ENCODE results near the gene HELZ2. TPM values are rescaled to one million over a fixed set of nuclear protein-coding genes. Genes with fewer than 3 reads are reported as not detected.
"Not testable (repeated sequence)": the region's sequence is repeated elsewhere in the genome, so short reads cannot be mapped to it uniquely, and the experiment has no call there.

Gene HELZ2
- total RNA-seq, 1 experiment from 2014 or later = 17.8 TPM

- Histone ChIP-seq H3K9me3 (replicated peaks) (no peaks in the 10 kb centered on the region), H3K4me3 (no peak overlapping the region), H3K4me1 (replicated peaks) (no peaks in the 10 kb centered on the region), H3K27ac (no peak overlapping the region), H3K27me3 (replicated peaks) (no peaks in the 10 kb centered on the region), H3K36me3 (peaks cover 39% of the 10 kb centered on the region)
- DNase-seq (ENCODE audit: low read depth in 1 of 2, low spot score in 2 of 2) = no peak
Measured at GRCh38 chr20:63560333-63560805, 13.7 kb downstream of the HELZ2 start.

DNA sequence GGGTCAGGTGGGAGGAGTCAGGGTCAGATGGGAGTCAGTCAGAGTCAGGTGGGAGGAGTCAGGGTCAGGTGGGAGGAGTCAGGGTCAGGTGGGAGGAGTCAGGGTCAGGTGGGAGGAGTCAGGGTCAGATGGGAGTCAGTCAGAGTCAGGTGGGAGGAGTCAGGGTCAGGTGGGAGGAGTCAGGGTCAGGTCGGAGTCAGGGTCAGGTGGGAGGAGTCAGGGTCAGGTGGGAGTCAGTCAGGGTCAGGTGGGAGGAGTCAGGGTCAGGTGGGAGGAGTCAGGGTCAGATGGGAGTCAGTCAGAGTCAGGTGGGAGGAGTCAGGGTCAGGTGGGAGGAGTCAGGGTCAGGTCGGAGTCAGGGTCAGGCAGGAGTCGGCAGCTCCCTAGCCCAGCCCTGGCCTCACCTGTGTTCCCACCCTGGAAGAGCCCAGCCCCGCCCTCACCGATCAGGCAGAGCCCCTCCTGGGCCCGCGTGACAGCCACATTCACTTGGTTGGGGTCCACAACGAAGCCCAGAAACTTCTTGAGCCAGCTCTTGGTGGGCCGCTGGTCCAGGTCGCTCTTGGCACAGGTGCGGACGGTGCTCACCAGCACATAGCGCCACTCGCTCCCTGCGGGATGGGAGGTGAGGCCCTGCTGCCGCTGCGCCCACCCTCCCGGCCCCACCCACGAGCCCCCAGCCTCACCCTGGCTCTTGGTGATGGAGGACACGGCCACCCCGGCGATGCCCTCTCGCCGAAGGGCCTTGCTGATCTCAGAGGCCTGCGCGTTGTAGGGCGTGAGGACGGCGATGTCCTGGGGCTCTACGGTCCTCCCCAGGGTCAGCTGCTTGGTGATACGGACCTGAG, 14.3 kb downstream of the HELZ2 start:
- not testable (repeated sequence) for H3K9me3 ChIP-seq (replicated peaks); DNase-seq (ENCODE audit: low read depth in 1 of 2, low spot score in 2 of 2); H3K27ac ChIP-seq; H3K27me3 ChIP-seq (replicated peaks); H3K4me1 ChIP-seq (replicated peaks); H3K4me3 ChIP-seq
- peaks cover 34% of the 10 kb centered on the region for H3K36me3 ChIP-seq

GRCh38 chr20:63558804-63559484, 15.1 kb downstream of the HELZ2 start:
- Histone ChIP-seq H3K4me1 (replicated peaks) (no peaks in the 10 kb centered on the region; the same call in 1 of the 2 replicates), H3K4me3 (no peak overlapping the region), H3K27me3 (replicated peaks) (no peaks in the 10 kb centered on the region), H3K27ac (no peak overlapping the region), H3K9me3 (replicated peaks) (no peaks in the 10 kb centered on the region), H3K36me3 (peaks cover 27% of the 10 kb centered on the region)
- DNase-seq (ENCODE audit: low read depth in 1 of 2, low spot score in 2 of 2) = no peak

DNA sequence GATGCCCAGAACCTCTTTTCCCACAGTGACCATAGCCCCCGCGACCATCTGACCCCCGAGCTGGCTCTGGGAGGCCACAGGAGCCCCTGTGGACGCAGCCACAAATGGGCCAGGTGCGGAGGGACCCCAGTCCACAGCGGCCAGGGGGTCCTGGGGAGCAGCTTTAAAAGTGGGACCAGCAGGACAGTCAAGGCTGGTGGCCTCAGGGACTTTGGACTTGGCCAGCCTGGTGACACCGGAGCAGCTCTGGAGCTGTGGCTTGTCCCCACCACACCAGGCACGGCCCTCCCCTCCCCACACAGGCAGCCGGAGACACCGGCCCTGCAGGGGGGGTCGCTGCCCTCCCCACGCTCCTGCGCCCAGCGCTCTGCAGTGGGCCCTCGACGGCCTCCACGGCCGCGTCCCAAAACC, 16.6 kb downstream of the HELZ2 start:
- DNase-seq (ENCODE audit: low read depth in 1 of 2, low spot score in 2 of 2) = no peak
- Histone ChIP-seq H3K4me1 (replicated peaks) (peaks cover 5% of the 10 kb centered on the region), H3K9me3 (replicated peaks) (0 out of 2 replicates have a peak, but pooled peaks cover 3% of the 10 kb centered on the region), H3K27ac (no peak overlapping the region), H3K4me3 (no peak overlapping the region), H3K36me3 (peaks cover 16% of the 10 kb centered on the region), H3K27me3 (replicated peaks) (0 out of 2 replicates have a peak, but pooled peaks cover 6% of the 10 kb centered on the region)

DNA sequence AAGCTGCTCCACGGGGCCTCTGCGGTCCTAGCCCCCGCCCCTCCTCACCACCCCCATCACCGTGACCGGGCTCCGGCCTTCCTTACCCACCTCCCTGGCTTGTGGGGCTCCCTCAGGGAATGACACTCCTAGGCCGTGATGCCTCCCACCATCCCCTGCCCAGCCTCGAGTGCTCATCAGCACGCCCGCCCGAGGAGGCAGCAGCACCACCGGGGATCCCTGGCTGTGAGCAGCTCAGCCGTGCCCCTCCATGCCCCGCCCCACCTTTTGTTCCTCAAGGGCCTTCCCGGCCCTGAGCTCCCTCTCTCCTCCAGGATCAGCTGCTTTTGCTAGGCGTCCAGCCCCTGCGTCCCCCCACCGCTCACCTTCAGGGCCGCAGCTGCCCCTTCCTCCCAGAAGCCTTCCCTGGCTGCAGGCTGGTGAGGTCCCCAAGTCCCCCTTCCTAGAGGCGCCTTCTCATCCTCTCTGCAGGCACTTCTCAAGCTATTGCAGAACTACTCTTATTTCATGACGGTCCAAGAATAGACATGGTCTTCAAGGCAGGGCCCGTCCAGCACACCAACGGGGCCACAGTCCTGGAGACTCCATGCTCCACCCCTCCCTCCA, 17.1 kb downstream of the HELZ2 start:
- Histone ChIP-seq H3K9me3 (replicated peaks) (0 out of 2 replicates have a peak, but pooled peaks cover 3% of the 10 kb centered on the region), H3K4me1 (replicated peaks) (peaks cover 5% of the 10 kb centered on the region), H3K27me3 (replicated peaks) (0 out of 2 replicates have a peak, but pooled peaks cover 6% of the 10 kb centered on the region), H3K4me3 (no peak overlapping the region), H3K36me3 (peaks cover 14% of the 10 kb centered on the region), H3K27ac (no peak overlapping the region)
- no peak for DNase-seq (ENCODE audit: low read depth in 1 of 2, low spot score in 2 of 2)

- Histone ChIP-seq H3K9me3 (replicated peaks) (0 out of 2 replicates have a peak, but pooled peaks cover 3% of the 10 kb centered on the region), H3K27ac (no peak overlapping the region), H3K36me3 (peaks cover 8% of the 10 kb centered on the region), H3K4me1 (replicated peaks) (peaks cover 5% of the 10 kb centered on the region), H3K27me3 (replicated peaks) (peaks cover 6% of the 10 kb centered on the region; the same call in 1 of the 2 replicates), H3K4me3 (no peak overlapping the region)
- DNase-seq (ENCODE audit: low read depth in 1 of 2, low spot score in 2 of 2) = no peak
Measured at GRCh38 chr20:63555661-63556381, 18.2 kb downstream of the HELZ2 start.

- peaks cover 9% of the 10 kb centered on the region; the same call in 1 of the 2 replicates for H3K27me3 ChIP-seq (replicated peaks)
- no peak overlapping the region for H3K27ac ChIP-seq
- 0 out of 2 replicates have a peak, but pooled peaks cover 3% of the 10 kb centered on the region for H3K9me3 ChIP-seq (replicated peaks)
- H3K36me3 ChIP-seq = no peaks in the 10 kb centered on the region
- H3K4me3 ChIP-seq = no peak overlapping the region
- peaks cover 5% of the 10 kb centered on the region for H3K4me1 ChIP-seq (replicated peaks)
- DNase-seq (ENCODE audit: low read depth in 1 of 2, low spot score in 2 of 2) = no peak
Measured at GRCh38 chr20:63554361-63555278, 19.4 kb downstream of the HELZ2 start.

GRCh38 chr20:63553933-63554290, 20.1 kb downstream of the HELZ2 start, which contains the start of gene FNDC11:
Gene FNDC11 (plus strand): TSS chr20:63554159. CDS start chr20:63555664, 1,505 bp downstream.
- Histone ChIP-seq H3K27ac (no peak within 1 kb of the TSS), H3K36me3 (no peaks in the 10 kb centered on the region), H3K9me3 (replicated peaks) (0 out of 2 replicates have a peak, but pooled peaks cover 3% of the 10 kb centered on the region), H3K27me3 (replicated peaks) (peaks cover 13% of the 10 kb centered on the region; the same call in 1 of the 2 replicates), H3K4me1 (replicated peaks) (peaks cover 5% of the 10 kb centered on the region), H3K4me3 (peak within 1 kb of the TSS; percentile 37)
- no peak for DNase-seq (ENCODE audit: low read depth in 1 of 2, low spot score in 2 of 2)

- Histone ChIP-seq H3K27me3 (replicated peaks) (peaks cover 18% of the 10 kb centered on the region), H3K4me1 (replicated peaks) (peaks cover 5% of the 10 kb centered on the region), H3K27ac (no peak overlapping the region), H3K9me3 (replicated peaks) (0 out of 2 replicates have a peak, but pooled peaks cover 3% of the 10 kb centered on the region), H3K4me3 (peak overlapping the region; percentile 37), H3K36me3 (no peaks in the 10 kb centered on the region)
- peak; percentile 53 to 87 for DNase-seq (ENCODE audit: low read depth in 1 of 2, low spot score in 2 of 2)
Measured at GRCh38 chr20:63553251-63553932, 20.6 kb downstream of the HELZ2 start.

GRCh38 chr20:63552481-63553249, 21.4 kb downstream of the HELZ2 start:
- no peak overlapping the region for H3K27ac ChIP-seq
- no peak for DNase-seq (ENCODE audit: low read depth in 1 of 2, low spot score in 2 of 2)
- 0 out of 2 replicates have a peak, but pooled peaks cover 3% of the 10 kb centered on the region for H3K9me3 ChIP-seq (replicated peaks)
- H3K36me3 ChIP-seq = no peaks in the 10 kb centered on the region
- H3K27me3 ChIP-seq (replicated peaks) = peaks cover 25% of the 10 kb centered on the region
- H3K4me3 ChIP-seq = no peak overlapping the region
- H3K4me1 ChIP-seq (replicated peaks) = peaks cover 5% of the 10 kb centered on the region

DNA sequence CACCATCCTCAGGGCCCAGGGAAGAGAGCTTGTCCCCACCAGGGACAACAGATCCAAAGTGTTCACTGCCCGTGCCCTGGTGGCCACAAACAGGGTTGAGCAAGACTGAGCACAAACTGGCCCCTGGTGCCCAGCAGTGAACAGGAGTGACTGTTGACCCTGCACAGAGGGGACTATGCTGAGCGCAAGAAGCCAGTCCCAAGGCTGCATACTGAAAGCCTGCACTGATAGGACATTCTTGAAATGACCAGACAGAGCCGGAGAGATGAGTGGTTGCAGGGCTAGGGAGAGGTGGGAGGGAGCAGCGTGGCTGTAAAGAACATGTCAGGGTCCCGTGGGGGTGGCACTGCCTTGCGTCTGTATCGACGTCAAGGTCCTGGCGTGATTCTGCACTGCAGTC, 23.0 kb downstream of the HELZ2 start:
- no peaks in the 10 kb centered on the region for H3K36me3 ChIP-seq
- 0 out of 2 replicates have a peak, but pooled peaks cover 3% of the 10 kb centered on the region for H3K9me3 ChIP-seq (replicated peaks)
- DNase-seq (ENCODE audit: low read depth in 1 of 2, low spot score in 2 of 2) = no peak
- H3K4me3 ChIP-seq = no peak overlapping the region
- H3K4me1 ChIP-seq (replicated peaks) = peaks cover 5% of the 10 kb centered on the region
- H3K27me3 ChIP-seq (replicated peaks) = peaks cover 34% of the 10 kb centered on the region
- no peak overlapping the region for H3K27ac ChIP-seq

Data from SJSA1 (cell line).